ENCODE results near the gene PTPRM.

PTPRM gene

GRCh38 chr18:8401606-8402005 is 834.5 kb downstream of the PTPRM start:
- Histone ChIP-seq H3K4me1 (ENCODE audit: insufficient read depth, low read length) (no peaks in the 10 kb centered on the region), H3K4me2 (ENCODE audit: insufficient read depth, low read length) (no peak overlapping the region), H3K9me3 (ENCODE audit: insufficient read depth, low read length, severe bottlenecking) (no peaks in the 10 kb centered on the region), H3K4me3 (ENCODE audit: low read depth in 1 of 2, low read length in 2 of 2) (no peak overlapping the region), H3K27me3 (ENCODE audit: insufficient read depth, low read length, poor library complexity) (no peaks in the 10 kb centered on the region), H3K79me2 (ENCODE audit: insufficient read depth, low read length) (no peaks in the 10 kb centered on the region), H4K20me1 (ENCODE audit: insufficient read depth, low read length) (no peaks in the 10 kb centered on the region), H3K36me3 (ENCODE audit: insufficient read depth, low read length) (no peaks in the 10 kb centered on the region), H2AFZ (ENCODE audit: low read depth, low read length) (no peak overlapping the region), H3K27ac (ENCODE audit: low read length) (no peak overlapping the region), H3K9ac (ENCODE audit: low read depth, low read length) (no peak overlapping the region)
- TF ChIP-seq EZH2 (IDR thresholded peaks at IDR 0.05; ENCODE audit: borderline replicate concordance, low read depth, low read length, severe bottlenecking) = no peak
- no peak for TF ChIP-seq CTCF (IDR thresholded peaks at IDR 0.05; ENCODE audit: borderline replicate concordance, extremely low read depth, low read length, poor library complexity, severe bottlenecking)
- DNase-seq = no peak
- ATAC-seq (ENCODE audit: insufficient read depth, low read depth) = no peak

- no peaks in the 10 kb centered on the region for H3K9me3 ChIP-seq (ENCODE audit: insufficient read depth, low read length, severe bottlenecking)
- no peak overlapping the region for H2AFZ ChIP-seq (ENCODE audit: low read depth, low read length)
- H3K27me3 ChIP-seq (ENCODE audit: insufficient read depth, low read length, poor library complexity) = no peaks in the 10 kb centered on the region
- H3K4me3 ChIP-seq (ENCODE audit: low read depth in 1 of 2, low read length in 2 of 2) = no peak overlapping the region
- H3K4me1 ChIP-seq (ENCODE audit: insufficient read depth, low read length) = no peaks in the 10 kb centered on the region
- no peak overlapping the region for H3K4me2 ChIP-seq (ENCODE audit: insufficient read depth, low read length)
- H3K9ac ChIP-seq (ENCODE audit: low read depth, low read length) = no peak overlapping the region
- no peak for DNase-seq
- no peak for TF ChIP-seq EZH2 (IDR thresholded peaks at IDR 0.05; ENCODE audit: borderline replicate concordance, low read depth, low read length, severe bottlenecking)
- no peak for TF ChIP-seq CTCF (IDR thresholded peaks at IDR 0.05; ENCODE audit: borderline replicate concordance, extremely low read depth, low read length, poor library complexity, severe bottlenecking)
- H3K79me2 ChIP-seq (ENCODE audit: insufficient read depth, low read length) = no peaks in the 10 kb centered on the region
- no peak overlapping the region for H3K27ac ChIP-seq (ENCODE audit: low read length)
- no peaks in the 10 kb centered on the region for H4K20me1 ChIP-seq (ENCODE audit: insufficient read depth, low read length)
- no peaks in the 10 kb centered on the region for H3K36me3 ChIP-seq (ENCODE audit: insufficient read depth, low read length)
- ATAC-seq (ENCODE audit: insufficient read depth, low read depth) = no peak
These were observed 835.1 kb downstream of the PTPRM start for GRCh38 chr18:8402237-8402636.

GRCh38 chr18:8403713-8404112 is 836.6 kb downstream of the PTPRM start:
- H3K36me3 ChIP-seq (ENCODE audit: insufficient read depth, low read length) = no peaks in the 10 kb centered on the region
- TF ChIP-seq CTCF (IDR thresholded peaks at IDR 0.05; ENCODE audit: borderline replicate concordance, extremely low read depth, low read length, poor library complexity, severe bottlenecking) = no peak
- no peaks in the 10 kb centered on the region for H4K20me1 ChIP-seq (ENCODE audit: insufficient read depth, low read length)
- H2AFZ ChIP-seq (ENCODE audit: low read depth, low read length) = no peak overlapping the region
- DNase-seq (no peak), ATAC-seq (ENCODE audit: insufficient read depth, low read depth) (no peak)
- H3K4me3 ChIP-seq (ENCODE audit: low read depth in 1 of 2, low read length in 2 of 2) = no peak overlapping the region
- no peaks in the 10 kb centered on the region for H3K27me3 ChIP-seq (ENCODE audit: insufficient read depth, low read length, poor library complexity)
- no peak overlapping the region for H3K9ac ChIP-seq (ENCODE audit: low read depth, low read length)
- no peaks in the 10 kb centered on the region for H3K4me1 ChIP-seq (ENCODE audit: insufficient read depth, low read length)
- no peak overlapping the region for H3K27ac ChIP-seq (ENCODE audit: low read length)
- no peaks in the 10 kb centered on the region for H3K9me3 ChIP-seq (ENCODE audit: insufficient read depth, low read length, severe bottlenecking)
- no peak overlapping the region for H3K4me2 ChIP-seq (ENCODE audit: insufficient read depth, low read length)
- no peaks in the 10 kb centered on the region for H3K79me2 ChIP-seq (ENCODE audit: insufficient read depth, low read length)

All from DND-41 (cell line).